GM20000 (cell line): ENCODE measurements around the gene SNUPN.
"Not testable (repeated sequence)": the region's sequence is repeated elsewhere in the genome, so short reads cannot be mapped to it uniquely, and the experiment has no call there.

Experiments used
- DNase-seq: peaks from one replicate; pipeline ENCODE4 v3.0.0; 2012; ENCODE audit warnings: low spot score
- TF ChIP-seq, protein P1 (sequence below): IDR thresholded peaks from 2 replicates; pipeline ENCODE4 v1.5.1; 2012; ENCODE audit warnings: mild to moderate bottlenecking, control low read depth; ENCODE audit errors: extremely low read depth, missing control alignments

Gene SNUPN

DNA sequence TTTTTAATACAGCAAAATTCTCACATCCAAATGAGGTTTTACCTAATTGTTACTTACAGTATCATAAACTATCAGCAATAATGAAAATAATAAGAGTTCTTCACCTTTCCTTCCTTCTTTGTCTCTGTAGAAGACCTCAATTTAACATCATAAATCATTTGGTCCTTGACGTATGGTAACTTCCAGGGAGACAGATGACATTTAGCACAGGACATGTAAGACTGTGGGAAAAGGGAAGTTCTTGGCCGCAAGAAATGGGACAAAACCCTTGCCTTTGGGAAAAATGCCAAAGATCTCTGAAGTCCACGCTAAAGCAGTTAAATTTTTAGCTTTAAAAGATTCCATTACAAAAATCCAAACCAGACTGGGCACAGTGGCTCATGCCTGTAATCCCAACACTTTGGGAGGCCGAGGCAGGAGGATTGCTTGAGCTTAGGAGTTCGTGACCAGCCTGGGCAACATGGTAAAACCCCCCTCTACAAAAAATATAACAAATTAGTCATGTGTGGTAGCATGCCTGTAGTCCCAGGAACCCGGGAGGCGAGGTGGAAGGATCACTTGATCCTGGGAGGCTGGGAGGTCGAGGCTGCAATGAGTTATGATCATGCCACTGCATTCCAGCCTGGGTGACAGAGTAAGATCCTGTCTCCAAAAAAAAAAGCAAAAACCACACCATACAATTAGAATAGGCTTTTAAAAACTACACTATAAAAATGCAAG lies 55.2 kb downstream of the SNUPN start:
- DNase-seq = no peak
- TF ChIP-seq, protein P1, sequence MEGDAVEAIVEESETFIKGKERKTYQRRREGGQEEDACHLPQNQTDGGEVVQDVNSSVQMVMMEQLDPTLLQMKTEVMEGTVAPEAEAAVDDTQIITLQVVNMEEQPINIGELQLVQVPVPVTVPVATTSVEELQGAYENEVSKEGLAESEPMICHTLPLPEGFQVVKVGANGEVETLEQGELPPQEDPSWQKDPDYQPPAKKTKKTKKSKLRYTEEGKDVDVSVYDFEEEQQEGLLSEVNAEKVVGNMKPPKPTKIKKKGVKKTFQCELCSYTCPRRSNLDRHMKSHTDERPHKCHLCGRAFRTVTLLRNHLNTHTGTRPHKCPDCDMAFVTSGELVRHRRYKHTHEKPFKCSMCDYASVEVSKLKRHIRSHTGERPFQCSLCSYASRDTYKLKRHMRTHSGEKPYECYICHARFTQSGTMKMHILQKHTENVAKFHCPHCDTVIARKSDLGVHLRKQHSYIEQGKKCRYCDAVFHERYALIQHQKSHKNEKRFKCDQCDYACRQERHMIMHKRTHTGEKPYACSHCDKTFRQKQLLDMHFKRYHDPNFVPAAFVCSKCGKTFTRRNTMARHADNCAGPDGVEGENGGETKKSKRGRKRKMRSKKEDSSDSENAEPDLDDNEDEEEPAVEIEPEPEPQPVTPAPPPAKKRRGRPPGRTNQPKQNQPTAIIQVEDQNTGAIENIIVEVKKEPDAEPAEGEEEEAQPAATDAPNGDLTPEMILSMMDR = no peak

DNA sequence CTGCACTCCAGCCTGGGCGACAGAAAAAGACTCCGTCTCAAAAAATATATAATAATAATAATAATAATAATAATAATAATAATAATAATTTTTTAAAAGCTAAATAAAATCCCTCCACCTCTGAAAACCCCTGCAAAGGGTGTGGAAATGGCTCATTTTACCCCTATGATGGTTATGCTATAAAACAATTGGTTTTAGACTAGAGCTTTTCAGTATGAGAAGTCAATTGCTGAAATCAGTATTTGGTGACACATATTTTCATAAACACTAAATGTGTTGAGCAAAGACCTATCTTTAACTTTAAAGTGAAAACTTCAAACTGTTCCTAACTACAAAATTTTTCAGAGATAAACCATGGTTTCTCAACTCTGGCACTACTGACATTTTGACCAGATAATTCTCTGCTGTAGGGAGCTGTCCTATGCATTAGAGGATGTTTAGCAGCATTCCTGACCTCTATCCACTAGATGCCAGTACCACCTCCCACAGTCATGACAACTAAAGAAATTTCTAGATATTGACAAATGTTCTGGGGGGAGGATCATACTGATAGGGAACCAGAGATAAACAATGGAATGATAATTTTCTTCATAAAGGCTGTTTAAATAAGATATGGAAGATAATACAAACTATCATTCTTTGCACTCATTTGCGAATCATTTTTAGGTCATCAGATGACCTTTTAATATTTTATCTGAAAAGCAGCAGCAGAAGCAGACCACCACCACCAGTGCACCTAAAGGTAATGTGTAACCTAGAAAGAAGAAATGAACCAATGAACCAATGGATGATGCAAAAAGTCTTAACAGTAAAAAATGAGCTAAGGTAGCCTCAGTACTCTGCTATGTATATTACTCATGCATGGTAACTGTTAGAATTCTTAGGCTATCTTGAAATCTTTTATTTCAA lies 60.2 kb downstream of the SNUPN start:
- TF ChIP-seq, protein P1 = no peak

DNA sequence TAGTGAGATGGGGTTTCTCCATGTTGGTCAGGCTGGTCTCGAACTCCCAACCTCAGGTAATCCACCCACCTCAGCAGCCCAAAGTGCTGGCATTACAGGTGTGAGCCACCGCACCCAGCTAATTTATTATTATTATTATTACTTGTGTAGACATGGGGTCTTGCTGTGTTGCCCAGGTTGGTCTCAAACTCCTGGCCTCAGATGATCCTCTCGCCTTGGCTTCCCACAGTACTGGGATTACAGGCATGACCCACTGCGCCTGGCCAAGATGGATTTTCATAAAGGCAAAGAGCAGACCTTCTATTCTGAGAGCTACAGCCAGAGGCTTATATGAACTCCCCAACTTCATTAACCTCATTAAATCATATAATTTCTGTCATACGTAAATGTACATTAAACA lies 63.6 kb downstream of the SNUPN start:
- no peak for DNase-seq
- TF ChIP-seq, protein P1 = no peak

More for the DNA sequence above, 60.2 kb downstream of the SNUPN start:
- DNase-seq = no peak

- not testable (repeated sequence) for DNase-seq
Observed at GRCh38 chr15:75559360-75559759, 66.2 kb downstream of the SNUPN start.

DNA sequence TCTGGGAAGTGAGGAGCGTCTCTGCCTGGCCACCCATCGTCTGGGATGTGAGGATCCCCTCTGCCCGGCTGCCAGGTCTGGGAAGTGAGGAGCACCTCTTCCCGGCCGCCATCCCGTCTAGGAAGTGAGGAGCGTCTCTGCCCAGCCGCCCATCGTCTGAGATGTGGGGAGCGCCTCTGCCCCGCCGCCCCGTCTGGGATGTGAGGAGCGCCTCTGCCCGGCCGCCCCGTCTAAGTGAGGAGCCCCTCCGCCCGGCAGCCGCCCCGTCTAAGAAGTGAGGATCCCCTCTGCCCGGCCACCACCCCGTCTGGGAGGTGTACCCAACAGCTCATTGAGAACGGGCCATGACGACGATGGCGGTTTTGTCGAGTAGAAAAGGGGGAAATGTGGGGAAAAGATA lies 66.6 kb downstream of the SNUPN start:
- DNase-seq = not testable (repeated sequence)

DNA sequence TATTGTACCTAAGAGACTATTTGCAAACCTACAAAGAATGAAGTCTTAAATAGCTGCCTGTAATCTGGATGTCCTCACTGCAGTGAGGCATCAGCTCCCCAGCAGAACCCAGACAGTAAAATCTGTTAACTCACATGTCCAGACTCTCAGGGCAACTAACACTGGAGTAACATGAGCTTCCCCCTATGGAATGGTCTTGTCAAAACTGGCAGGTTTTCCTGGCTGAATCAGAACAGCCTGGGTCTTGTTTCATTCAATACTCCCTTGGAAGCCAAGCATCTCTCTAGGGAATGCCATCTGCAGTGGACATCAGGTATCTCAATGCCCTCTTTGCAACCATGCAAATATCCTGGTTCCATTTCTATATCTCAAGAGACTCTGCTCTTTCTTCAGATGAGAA lies 70.8 kb downstream of the SNUPN start:
- TF ChIP-seq, protein P1 = no peak
- DNase-seq = no peak

- DNase-seq = no peak
- TF ChIP-seq, protein P1 = no peak
Observed at GRCh38 chr15:75553659-75554058, 71.9 kb downstream of the SNUPN start.

DNA sequence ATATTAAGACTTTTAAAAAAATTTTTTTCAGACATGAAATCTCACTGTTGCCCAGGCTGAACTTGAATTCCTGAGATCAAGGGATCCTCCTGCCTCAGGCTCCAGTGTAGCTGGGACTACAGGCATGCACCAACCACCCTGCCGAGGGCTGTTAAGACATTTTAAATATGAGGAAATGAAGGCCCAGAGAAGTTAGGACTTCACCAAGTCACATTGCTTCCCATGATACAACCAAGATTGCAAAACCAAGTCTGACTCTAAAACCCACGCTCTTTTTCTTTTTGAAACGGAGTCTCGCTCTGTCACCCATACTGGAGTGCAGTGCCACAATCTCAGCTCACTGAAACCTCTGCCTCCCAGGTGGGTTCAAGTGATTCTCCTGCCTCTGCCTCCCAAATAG lies 74.4 kb downstream of the SNUPN start:
- DNase-seq = no peak
- TF ChIP-seq, protein P1 = no peak
